ENCODE data around the gene ATP1A2. TPM values are rescaled to one million over a fixed set of nuclear protein-coding genes. Genes with fewer than 3 reads are reported as not detected.

ATP1A2 gene
- total RNA-seq, 1 donor from 2014 or later = 93.6 TPM

DNA sequence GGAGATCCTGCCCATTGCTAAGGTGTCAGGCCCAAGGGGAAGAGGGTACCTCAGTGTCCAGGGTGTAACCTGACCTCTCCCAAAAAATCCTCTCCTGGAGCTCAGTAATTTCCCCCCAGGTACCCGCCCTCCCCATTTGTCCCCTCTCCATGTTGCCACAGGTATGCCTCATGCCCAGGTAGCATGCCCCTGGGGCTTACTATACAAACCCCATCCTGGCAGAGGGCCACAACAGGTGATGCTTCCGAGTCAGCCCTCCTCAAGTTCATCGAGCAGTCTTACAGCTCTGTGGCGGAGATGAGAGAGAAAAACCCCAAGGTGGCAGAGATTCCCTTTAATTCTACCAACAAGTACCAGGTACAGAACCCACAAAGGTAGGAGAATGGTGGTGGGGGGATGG, 51.5 kb downstream of the ATP1A2 start:
- DNase-seq (ENCODE audit: low read depth, low spot score) = no peak
- no peak overlapping the region for H3K27ac Mint-ChIP-seq (ENCODE audit: unreplicated experiment)
- TF ChIP-seq, protein P1, sequence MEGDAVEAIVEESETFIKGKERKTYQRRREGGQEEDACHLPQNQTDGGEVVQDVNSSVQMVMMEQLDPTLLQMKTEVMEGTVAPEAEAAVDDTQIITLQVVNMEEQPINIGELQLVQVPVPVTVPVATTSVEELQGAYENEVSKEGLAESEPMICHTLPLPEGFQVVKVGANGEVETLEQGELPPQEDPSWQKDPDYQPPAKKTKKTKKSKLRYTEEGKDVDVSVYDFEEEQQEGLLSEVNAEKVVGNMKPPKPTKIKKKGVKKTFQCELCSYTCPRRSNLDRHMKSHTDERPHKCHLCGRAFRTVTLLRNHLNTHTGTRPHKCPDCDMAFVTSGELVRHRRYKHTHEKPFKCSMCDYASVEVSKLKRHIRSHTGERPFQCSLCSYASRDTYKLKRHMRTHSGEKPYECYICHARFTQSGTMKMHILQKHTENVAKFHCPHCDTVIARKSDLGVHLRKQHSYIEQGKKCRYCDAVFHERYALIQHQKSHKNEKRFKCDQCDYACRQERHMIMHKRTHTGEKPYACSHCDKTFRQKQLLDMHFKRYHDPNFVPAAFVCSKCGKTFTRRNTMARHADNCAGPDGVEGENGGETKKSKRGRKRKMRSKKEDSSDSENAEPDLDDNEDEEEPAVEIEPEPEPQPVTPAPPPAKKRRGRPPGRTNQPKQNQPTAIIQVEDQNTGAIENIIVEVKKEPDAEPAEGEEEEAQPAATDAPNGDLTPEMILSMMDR (conservative IDR thresholded peaks at IDR 0.05) = no peak
- no peaks in the 10 kb centered on the region for H3K36me3 Mint-ChIP-seq (ENCODE audit: low read depth)
- no peaks in the 10 kb centered on the region for H3K27me3 Mint-ChIP-seq (ENCODE audit: low read depth)
- H3K9me3 Mint-ChIP-seq = peaks cover 2% of the 10 kb centered on the region
- no peak overlapping the region for H3K4me3 Mint-ChIP-seq
- H3K4me1 Mint-ChIP-seq = peaks cover 56% of the 10 kb centered on the region

DNA sequence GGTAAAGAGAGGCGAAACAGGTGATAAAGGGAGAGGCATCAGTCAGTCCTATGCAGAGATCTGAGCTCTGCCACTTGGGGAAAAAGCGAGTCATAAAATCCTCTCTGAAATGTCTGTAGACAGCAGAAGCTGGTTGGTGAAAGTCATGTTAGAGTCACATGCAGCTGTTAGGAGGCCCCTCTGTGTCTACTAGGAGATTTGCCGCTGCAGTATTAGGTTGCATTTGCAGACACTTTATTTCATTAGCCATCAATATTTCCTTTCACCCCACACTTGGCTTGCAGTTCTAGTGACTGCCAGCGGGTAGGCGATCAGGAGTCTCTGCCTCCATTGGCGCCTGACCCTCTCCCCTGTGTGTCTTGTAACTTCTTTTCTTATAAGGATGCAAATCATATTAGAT, 52.0 kb downstream of the ATP1A2 start:
- peaks cover 2% of the 10 kb centered on the region for H3K9me3 Mint-ChIP-seq
- TF ChIP-seq, protein P1 (conservative IDR thresholded peaks at IDR 0.05) = no peak
- peaks cover 56% of the 10 kb centered on the region for H3K4me1 Mint-ChIP-seq
- H3K36me3 Mint-ChIP-seq (ENCODE audit: low read depth) = no peaks in the 10 kb centered on the region
- H3K27me3 Mint-ChIP-seq (ENCODE audit: low read depth) = no peaks in the 10 kb centered on the region
- DNase-seq (ENCODE audit: low read depth, low spot score) = no peak
- no peak overlapping the region for H3K27ac Mint-ChIP-seq (ENCODE audit: unreplicated experiment)
- H3K4me3 Mint-ChIP-seq = peak overlapping the region; percentile 16

DNA sequence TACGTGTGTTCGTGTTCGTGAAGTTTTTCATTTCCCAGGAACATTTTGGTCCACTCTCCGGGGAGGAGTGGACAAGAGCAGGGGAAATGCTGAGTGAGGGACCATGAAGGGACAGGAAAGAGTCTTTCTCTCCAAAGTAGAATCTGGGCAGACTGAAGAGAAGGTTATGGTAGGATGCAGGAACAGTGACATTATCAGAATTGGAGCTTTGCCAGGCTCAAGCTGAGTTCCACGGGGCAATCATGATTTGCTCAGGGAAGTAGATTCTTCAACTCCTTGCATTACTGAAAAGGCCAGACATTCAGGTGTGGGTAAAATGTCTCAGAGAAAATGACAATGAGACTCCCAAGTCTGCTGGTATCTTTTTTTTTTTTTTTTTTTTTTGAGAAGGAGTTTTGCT, 52.5 kb downstream of the ATP1A2 start:
- no peak overlapping the region for H3K27ac Mint-ChIP-seq (ENCODE audit: unreplicated experiment)
- no peaks in the 10 kb centered on the region for H3K27me3 Mint-ChIP-seq (ENCODE audit: low read depth)
- TF ChIP-seq, protein P1 (conservative IDR thresholded peaks at IDR 0.05) = no peak

DNA sequence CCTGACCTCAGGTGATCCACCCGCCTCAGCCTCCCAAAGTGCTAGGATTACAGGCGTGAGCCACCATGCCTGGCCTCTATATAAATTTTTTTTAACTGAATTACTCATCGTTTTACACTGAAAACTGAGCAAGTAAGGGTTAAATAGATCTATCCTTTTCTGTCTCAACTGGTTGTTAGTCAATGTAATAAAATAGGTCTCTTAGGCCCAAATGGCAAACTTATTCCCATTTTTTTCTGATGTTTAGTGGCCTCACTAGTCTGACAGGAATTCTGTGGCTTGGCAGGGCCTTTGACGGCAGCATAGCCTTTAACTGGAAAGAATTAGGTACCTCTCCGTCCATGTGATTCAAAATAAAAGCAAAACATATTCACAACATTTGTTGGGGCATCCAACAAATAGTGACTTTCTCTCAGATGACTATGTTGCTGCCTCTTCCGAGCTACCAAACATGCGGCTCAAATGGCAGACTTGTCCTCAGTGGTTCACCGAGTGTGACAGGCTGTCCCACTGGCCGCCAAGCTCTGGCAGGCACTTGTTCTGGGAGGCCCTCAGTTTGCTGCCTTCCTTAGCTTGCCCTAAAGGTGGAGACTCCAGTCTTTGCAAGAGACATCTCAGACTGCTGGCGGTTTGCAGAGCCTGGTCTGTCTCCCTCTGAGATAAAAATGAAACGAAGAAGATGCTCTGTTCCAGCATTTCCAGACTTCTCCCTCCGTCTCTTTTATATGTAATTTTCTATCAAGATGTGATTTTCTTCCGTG, 53.2 kb downstream of the ATP1A2 start:
- H3K4me1 Mint-ChIP-seq = peaks cover 50% of the 10 kb centered on the region
- peak overlapping the region; percentile 88 for H3K27ac Mint-ChIP-seq (ENCODE audit: unreplicated experiment)

More for the DNA sequence above, 52.5 kb downstream of the ATP1A2 start:
- no peak for DNase-seq (ENCODE audit: low read depth, low spot score)
- Mint-ChIP-seq H3K4me3 (peak overlapping the region; percentile 16), H3K9me3 (peaks cover 2% of the 10 kb centered on the region), H3K4me1 (peaks cover 57% of the 10 kb centered on the region), H3K36me3 (ENCODE audit: low read depth) (no peaks in the 10 kb centered on the region)

DNA sequence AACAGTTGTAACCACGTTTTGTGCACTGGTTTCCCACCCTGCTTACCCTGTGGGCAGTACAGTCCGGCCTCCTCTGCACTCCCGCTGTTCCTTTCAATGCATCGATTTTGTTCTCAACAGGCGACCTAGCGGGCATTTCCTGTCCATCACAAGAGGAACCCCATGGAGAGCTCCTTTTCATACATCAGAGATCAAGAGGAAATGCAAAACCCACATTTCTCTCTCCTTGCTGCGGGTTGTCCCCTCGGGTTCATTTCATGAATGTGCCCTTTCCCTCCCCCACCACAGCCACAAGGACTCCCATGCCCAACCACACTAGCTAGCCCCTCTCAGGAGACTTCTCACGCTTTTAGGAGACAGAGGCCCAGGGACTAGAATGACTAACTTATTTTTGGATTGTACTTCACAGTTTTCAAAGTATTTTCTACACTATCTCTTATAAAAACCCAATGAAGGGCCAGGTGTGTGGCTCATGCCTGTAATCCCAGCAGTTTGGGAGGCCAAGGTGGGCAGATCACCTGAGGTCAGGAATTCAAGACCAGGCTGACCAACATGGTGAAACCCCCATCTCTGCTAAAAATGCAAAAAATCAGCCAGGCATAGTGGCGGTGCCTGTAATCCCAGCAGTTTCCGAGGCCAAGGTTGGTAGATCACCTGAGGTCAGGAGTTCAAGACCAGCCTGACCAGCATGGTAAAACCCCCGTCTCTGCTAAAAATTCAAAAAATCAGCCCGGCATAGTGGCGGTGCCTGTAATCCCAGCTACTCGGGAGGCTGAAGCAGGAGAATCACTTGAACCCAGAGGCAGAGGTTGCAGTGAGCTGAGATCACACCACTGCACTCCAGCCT, 54.2 kb downstream of the ATP1A2 start:
- peak; percentile 48 for DNase-seq (ENCODE audit: low read depth, low spot score)
- peaks cover 49% of the 10 kb centered on the region for H3K4me1 Mint-ChIP-seq

More for the DNA sequence above, 53.2 kb downstream of the ATP1A2 start:
- Mint-ChIP-seq H3K27me3 (ENCODE audit: low read depth) (no peaks in the 10 kb centered on the region), H3K4me3 (peak overlapping the region; percentile 66), H3K36me3 (ENCODE audit: low read depth) (no peaks in the 10 kb centered on the region), H3K9me3 (no peaks in the 10 kb centered on the region)
- TF ChIP-seq, protein P1 (conservative IDR thresholded peaks at IDR 0.05) = no peak
- DNase-seq (ENCODE audit: low read depth, low spot score) = no peak

More for the DNA sequence above, 54.2 kb downstream of the ATP1A2 start:
- TF ChIP-seq, protein P1 (conservative IDR thresholded peaks at IDR 0.05) = no peak
- Mint-ChIP-seq H3K27ac (ENCODE audit: unreplicated experiment) (peak overlapping the region; percentile 88), H3K36me3 (ENCODE audit: low read depth) (no peaks in the 10 kb centered on the region), H3K27me3 (ENCODE audit: low read depth) (no peaks in the 10 kb centered on the region), H3K4me3 (peak overlapping the region; percentile 66), H3K9me3 (no peaks in the 10 kb centered on the region)
